DMS153 (cell line): ENCODE measurements around the gene SLC35B2.

Experiments used
- DNase-seq: peaks from one replicate; lab custom pipeline; 2025; lab: John Stamatoyannopoulos, UW

The SLC35B2 gene

DNA sequence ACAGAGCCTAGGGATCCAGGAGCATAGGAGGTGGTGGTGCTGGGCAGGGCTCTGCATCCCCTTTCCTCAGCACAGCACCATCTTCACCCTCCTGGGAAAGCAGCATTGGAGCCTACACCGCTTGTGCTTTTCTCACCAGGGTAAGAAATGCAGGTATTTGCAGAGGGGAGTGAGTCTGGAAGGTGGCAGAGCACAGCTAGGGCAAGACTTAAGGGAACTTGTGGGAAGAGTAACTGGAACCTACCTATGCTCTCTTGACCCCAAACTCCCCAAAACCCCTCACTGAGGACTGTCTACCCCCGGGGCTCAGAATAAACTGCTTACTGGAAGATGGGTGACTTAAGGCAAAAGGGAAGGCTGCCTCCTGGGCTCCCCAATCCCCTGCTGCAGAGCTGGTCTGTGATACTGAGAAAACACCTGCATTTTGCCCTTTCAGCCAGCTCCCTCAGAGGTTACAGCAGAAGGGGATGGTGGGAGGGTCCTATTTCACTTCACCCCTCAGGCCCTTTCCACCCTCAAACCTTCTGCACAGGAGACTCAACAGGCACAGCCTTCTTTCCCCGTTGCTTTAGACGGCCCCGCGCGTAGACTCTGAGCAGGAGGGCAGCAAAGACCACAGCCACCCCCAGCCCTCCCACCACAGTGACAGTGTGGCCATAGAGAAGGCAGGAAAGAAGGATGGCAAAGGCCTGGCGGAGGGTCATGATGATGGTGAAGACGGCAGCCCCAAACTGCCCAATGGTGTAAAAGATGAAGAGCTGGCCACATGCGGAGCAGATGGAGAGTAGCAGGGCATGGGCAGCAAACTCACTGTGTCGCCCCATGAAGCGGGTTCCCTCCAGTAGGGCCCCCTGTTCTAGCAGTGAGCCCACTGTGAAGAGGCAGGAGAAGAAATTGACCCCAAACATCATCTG is 2.9 kb downstream of the SLC35B2 start:
- DNase-seq, result no peak

DNA sequence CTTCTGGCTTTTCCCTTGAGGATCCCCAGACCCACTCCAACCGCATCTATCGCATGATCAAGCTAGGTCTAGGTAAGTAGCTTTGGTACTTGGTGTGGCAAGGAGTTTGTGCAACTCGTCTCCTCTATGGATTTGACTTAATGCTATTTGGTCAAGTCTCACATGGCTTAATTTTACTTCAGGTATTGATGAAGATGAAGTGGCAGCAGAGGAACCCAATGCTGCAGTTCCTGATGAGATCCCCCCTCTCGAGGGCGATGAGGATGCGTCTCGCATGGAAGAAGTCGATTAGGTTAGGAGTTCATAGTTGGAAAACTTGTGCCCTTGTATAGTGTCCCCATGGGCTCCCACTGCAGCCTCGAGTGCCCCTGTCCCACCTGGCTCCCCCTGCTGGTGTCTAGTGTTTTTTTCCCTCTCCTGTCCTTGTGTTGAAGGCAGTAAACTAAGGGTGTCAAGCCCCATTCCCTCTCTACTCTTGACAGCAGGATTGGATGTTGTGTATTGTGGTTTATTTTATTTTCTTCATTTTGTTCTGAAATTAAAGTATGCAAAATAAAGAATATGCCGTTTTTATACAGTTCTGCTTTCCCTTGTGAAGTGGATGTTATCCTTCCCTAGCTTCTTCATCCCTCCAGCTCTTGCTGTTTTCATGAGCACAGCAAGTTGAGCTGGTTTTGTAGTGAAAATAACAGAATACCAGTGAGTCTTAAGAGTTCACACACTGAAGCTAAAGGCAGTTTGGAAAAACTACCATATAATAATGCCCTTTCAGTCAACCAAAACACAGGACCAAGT is 3.8 kb downstream of the SLC35B2 start:
- DNase-seq, result no peak

DNA sequence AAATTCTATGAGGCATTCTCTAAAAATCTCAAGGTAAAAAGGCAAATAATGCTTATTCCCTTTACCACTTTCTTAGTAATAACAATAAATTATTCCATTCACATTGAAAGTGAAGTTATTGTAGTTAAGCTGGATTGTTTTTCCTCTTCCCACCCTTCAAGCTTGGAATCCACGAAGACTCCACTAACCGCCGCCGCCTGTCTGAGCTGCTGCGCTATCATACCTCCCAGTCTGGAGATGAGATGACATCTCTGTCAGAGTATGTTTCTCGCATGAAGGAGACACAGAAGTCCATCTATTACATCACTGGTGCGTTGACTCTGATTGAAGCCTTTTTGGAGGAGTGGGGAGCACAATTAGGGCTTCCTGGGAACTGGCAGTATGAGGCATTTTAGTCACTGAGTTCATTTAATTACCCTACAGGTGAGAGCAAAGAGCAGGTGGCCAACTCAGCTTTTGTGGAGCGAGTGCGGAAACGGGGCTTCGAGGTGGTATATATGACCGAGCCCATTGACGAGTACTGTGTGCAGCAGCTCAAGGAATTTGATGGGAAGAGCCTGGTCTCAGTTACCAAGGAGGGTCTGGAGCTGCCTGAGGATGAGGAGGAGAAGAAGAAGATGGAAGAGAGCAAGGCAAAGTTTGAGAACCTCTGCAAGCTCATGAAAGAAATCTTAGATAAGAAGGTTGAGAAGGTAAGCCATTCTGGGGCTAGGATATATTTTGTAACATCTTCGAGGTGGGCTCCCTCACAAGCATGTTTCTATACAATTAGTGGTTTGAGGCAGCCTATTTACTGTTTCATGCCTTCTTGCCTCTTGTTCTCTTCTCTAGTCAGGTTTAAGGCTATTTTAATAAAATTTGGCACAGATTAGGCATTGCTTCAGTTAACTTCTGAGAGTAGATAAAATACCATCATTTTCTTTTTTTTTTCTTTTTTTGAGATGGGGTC is 5.5 kb downstream of the SLC35B2 start:
- DNase-seq, result no peak

DNA sequence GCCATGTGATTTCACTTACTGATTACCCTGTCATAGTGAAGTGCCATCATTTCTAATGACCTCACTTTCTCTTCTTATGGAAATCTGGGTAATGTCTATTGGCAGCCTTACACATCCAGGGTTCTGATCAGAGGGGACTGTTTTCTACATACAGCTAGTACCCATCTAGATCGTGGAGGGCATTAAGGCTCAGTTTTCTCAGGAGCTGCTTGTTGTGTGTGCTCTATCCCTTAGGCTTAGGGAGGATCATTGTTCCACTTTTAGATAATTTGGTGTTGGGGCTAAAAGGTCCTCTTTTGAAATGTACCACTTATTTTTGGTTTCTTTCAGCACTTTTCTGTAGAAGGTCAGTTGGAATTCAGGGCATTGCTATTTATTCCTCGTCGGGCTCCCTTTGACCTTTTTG is 6.6 kb downstream of the SLC35B2 start:
- DNase-seq, result no peak

DNA sequence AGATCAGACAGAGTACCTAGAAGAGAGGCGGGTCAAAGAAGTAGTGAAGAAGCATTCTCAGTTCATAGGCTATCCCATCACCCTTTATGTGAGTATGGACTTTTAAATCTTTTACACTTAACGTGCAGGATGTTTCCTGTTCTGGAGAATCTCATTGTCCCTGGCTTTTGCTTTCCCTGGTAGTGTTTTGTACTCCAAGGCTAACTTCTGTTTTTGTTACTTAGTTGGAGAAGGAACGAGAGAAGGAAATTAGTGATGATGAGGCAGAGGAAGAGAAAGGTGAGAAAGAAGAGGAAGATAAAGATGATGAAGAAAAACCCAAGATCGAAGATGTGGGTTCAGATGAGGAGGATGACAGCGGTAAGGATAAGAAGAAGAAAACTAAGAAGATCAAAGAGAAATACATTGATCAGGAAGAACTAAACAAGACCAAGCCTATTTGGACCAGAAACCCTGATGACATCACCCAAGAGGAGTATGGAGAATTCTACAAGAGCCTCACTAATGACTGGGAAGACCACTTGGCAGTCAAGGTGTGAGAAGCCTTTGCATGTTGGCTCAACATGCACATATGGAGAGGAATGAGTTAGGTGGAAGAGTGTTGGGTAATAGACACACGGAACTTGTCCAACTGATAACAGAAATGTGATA is 7.1 kb downstream of the SLC35B2 start:
- no peak for DNase-seq

DNA sequence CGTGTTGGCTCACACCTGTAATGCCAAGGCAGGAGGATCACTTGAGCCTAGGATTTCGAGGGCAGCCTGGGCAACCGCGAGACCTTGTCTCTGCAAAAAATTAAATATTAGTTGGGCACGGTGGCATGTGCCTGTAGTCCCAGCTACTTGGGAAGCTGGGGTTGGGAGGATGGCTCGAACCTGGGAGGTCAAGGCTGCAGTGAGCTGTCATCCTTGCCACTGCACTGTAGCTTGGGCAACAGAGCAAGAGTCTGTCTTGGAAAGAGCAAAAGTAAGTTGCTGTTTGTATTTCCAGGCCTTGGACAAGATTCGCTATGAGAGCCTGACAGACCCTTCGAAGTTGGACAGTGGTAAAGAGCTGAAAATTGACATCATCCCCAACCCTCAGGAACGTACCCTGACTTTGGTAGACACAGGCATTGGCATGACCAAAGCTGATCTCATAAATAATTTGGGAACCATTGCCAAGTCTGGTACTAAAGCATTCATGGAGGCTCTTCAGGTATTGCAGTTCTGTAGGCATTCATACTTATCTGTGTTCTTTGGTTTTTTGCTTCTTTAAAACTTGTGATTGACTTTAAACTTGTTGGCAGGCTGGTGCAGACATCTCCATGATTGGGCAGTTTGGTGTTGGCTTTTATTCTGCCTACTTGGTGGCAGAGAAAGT is 8.1 kb downstream of the SLC35B2 start:
- no peak for DNase-seq

DNA sequence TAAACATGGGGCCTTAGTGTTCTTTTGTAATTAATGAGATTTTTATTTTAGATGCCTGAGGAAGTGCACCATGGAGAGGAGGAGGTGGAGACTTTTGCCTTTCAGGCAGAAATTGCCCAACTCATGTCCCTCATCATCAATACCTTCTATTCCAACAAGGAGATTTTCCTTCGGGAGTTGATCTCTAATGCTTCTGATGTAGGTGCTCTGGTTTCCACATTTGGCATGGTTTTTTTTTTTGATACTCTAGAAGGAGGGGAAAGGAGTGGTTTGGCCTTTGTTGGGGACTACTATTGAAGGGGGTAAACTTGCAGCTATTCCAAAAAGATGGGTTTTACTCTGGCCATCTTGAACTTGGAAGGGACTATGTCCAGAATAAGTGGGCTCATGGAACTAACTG is 8.7 kb downstream of the SLC35B2 start:
- no peak for DNase-seq

DNA sequence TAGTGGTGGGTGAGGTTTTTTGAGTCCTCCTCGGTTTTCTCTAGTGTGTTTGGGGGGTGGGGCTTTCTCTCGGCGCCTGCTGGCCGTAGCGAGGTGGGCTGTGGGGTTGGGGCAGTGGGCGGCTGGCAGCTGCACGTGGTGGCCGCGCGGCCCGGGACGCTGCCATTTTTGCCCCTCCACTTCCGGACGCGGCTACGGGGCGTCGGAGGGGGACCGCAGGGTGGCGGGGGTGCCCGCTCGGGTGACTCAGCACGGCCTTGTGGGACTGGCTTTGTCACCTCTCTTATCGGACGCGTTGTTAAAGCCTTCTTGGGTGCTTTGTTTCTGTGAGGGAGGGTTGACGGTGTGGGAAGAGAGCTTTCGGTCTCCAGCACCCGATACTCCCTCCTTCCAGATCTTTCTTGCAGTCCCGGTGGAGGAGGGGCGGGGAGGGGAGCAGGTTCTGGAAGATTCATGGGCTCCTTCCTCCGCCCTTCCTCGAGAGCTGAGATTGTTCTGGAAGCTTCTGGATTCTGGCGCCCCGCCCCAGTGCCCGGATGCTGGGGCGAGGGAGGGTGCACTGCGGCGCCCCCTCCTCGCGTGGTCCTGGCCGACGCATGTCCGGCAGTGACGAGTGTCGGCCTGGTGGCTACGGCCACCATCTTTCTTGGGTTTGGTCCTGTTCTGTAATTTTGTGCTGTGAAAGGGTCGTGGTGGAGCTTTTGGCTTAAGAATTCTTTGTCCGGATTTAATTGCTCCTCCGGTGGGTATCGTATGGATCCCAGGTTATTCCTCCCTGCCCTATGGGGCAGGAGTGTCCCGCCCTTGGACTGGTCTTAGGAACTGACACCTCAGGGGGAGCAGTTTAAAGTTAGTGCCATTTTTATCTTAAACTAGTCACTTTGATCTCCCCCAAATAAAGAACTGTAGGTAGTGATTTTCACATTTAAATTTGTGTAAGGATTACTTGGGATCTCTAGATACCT is 9.7 kb downstream of the SLC35B2 start:
- DNase-seq, result no peak

DNA sequence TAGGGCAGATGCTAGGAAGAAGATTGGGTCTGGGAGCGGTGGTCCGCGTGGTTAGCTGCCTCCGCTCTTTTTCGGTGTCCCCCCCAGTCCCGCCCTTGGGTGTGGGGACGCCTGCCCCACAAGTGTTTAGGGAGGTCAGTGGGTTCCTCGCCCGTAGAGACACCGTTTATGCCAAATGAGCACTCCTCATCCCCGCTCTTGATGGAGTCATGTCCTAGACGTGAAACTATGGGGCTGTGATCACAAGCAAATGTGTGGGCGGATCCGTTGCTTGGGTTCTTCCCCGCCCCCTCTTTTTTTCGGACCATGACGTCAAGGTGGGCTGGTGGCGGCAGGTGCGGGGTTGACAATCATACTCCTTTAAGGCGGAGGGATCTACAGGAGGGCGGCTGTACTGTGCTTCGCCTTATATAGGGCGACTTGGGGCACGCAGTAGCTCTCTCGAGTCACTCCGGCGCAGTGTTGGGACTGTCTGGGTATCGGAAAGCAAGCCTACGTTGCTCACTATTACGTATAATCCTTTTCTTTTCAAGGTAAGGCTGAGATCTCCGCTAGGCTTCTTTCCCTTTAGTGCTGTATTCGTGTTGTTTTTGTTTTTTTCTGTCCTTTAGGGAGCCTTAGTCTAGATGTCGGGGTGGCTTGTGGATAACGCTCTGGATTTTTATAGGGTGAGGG is 10.5 kb downstream of the SLC35B2 start, which contains the start of gene HSP90AB1:
TSS of gene HSP90AB1 (plus strand) at position 439 of the 675 bp plus-strand sequence. CDS start 1,529 bp downstream, outside the sequence.
- peak; percentile 97 for DNase-seq

DNA sequence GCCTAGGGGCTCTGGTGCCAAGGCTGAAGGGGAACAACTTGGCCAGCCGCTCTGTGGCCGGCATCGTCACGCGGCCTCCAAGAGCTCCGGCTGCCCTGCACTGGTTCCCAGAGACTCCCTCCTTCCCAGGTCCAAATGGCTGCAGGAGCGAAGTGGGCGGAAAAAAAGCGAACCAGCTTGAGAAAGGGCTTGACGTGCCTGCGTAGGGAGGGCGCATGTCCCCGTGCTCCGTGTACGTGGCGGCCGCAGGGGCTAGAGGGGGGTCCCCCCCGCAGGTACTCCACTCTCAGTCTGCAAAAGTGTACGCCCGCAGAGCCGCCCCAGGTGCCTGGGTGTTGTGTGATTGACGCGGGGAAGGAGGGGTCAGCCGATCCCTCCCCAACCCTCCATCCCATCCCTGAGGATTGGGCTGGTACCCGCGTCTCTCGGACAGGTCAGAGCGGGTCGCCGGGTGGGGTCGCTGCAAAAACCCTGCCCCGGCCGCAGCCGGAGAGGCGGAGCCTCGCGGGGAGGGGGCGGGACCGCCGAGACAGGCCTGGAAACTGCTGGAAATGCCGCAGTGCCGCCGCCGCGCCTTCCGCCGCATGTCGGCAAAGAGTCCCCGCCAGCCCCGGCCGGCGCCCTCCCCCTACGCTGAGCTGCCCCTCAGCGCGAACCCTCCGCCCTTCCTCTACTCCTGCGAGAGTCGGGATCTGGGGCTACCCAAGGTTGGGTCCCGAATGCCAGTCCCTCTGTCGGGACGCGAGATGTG is 11.2 kb downstream of the SLC35B2 start:
- peak; percentile 56 for DNase-seq

DNA sequence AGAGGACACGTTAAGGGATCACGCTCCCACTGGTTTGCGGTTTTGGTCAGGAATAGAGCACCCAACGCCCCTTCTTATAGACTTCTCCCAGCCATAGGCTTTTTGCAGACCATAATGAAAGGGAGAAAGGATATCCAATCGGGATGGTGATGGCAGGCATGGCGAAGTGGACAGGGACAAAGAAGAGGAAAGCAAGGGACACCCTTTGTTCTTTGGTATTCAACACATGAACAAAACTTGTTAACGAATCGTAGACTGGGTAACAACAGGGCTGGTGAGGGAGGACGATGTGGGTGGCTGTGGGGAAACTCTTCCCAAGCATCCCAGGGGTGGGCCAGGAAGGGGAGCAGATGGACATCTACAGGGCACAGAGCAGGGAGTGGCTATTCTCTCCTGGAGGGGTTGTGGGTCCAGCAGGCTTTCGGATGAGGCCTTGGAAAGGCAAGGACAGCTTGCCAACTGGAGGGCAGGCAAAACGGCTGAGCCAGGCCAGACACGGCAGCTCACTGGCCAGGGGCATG is 11.9 kb downstream of the SLC35B2 start:
- no peak for DNase-seq

DNA sequence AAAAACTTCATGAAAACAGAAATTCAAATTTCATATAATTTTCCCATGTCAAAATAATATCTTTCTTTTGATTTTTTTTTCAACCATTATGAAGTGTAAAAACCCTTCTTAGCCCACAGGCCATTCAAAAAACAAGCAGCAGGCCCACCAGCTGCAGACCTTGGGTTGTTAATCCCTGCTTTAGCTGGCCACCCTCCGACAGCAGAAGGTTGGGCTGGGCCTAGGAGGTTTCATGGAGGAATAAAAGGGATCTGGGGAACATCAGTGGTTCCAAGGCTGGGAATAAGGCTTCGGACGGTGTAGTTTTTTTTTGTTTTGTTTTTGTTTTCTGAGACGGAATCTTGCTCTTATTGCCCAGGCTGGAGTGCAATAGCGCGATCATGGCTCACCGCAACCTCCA is 14.0 kb downstream of the SLC35B2 start:
- no peak for DNase-seq

DNA sequence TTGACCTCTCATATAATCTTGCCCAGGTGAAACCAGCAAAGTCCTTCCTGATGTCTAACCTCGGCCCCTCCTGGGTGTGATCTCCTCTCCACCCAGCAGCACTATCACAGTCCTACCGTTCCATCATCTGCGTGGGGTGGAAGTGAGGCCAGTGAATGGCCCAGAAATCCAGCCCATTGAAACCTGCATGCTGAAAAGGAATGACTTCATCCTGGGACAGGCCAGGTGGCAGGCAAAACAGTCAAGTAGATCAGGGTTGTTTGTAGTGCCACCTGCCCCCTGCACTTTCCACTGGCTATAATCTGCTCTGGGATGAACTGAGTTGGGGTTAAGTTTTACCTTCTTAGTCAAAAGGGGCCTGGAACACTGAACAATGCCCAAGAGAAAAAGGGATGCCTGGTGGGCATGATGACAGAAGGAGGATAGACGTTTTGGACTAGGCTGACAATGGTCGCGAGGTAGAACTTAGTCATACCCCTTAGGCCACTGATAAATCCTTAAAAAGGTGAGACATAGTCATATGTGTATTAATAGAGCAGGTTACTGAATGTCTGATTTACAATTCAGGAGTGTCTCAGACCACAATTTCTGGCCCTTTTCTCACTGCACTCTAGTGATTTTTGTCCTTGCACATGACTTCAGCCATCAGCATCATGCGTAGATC is 18.5 kb downstream of the SLC35B2 start:
- no peak for DNase-seq

DNA sequence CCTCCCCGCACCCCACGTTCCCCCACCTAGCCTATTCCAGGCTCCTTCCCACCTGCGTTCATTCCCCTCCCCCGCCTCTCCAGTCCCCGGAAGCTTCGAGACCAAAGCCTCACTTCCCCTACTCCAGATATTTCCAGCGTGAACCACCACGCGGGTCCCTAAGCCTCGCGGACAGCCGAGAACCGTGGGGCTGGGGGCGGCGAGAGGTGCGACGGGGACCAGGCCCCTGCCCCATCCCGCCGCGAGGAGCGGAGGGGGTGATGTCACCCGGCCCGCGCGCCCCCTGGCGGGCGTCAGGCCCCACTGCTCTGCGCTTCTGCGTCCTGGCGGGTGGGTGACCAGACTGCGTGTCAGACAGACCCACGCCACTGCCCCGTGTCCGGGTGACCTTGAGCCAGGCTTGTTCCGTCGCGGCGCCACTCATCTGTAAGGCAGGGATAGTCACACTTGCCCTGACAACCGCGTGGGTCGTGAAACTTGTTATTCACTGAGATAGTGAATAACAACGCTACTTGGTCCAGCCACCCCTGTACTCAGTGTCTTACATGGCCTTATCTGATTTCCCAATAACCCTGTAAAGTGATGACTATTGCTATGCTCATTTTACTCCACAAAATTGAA is 19.4 kb downstream of the SLC35B2 start:
- DNase-seq, result no peak

DNA sequence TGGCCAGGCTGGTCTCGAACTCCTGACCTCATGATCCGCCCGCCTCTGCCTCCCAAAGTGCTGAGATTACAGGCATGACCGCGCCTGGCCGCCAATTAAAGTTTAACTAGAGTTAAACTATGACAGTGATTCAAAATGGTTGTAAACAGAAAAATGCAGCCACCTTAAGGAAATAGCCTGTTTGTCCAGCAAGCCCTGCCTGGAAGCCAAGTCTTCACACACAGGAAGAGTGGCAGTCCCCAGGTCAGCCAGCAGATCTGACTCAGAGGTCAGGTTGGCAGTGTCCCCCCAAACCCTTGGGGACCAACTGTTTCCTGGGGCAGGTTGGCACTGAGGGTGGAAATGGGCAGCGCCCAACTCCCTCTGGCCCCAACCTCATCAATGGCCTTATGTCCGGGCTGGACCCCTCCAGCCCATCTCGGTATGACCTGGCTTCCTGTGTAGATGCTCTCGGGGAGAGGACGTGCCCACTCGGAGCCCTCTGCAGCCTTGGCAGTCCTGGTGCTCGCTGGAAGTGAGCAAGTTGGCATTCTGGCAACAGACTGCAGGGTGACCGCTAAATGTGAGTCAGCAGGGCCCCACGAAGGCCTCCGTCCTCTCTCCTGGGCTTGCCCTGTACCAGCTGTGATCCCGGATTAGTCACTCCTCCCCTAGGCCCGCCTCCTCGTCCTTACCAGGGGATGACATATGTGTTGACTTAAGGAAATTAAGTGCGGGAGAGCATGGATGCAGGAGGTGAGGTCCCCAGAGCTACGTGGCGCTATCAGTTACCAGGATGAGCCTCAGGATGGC is 20.1 kb downstream of the SLC35B2 start:
- DNase-seq, result peak; percentile 91

DNA sequence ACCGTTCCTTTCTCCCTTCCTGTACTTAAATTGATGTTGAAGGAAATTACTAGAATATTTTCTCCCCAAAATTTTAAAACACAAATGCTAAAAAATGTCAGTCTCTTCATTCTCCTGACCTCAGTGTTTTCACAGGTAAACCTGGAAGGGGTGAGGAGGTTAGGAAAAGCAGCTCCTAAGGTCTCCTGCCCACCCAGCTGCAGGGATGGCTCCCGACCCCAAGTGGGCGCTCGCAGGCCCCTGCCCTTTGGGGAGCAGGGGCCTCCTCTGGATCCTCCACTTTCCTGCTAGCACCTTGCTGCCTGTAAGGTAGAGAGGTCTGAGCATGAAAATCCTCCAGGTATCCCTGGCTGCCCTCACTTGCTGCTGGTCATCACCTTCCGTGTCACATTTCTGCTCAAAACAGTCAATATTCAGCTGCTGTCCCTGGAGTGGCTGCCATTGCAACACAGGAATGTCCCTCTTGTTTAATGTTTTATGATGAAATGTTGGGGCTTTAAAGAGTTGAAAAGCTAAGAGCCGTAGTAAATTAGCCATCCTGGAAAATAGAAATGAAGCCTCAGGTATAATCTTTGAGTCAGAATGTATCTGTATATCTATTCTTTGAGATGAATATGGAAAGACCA is 21.3 kb downstream of the SLC35B2 start:
- DNase-seq, result no peak
